Superior temporal gyrus (tissue), 1 donor: ENCODE data around the gene TMOD1.
"Not testable (repeated sequence)": the region's sequence is repeated elsewhere in the genome, so short reads cannot be mapped to it uniquely, and the experiment has no call there.

ENCODE experiments used
- DNase-seq: peaks from one replicate; pipeline ENCODE4 v3.0.0-alpha.2; 2016; ENCODE audit errors: extremely low spot score

Gene TMOD1

DNA sequence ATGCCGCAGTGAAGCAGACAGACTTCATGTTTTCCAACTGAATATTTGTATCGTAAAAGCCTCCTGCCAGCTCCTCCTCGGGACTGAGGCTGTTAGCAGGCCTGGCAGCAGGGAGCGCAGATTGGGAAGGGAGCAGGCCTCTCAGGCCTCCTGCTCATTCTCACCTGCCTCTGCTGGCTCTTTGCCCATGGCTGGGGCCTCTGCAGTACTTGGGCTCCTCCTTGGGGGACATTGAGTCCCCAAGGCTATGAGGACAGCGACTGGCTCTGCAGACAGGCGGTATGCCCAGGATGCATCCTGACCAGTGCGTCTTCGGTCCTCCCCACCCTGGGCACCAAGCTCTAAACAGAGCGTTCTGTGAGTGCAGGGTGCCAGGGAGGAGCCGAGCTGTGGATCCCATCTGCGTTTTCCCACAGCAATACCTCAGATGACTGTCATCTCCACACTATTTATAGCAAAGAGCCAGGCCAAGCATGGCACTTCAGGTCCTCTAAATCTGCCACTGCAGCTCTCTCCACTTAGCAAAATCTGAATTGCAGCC lies 93.0 kb downstream of the TMOD1 start:
- DNase-seq = no peak

DNA sequence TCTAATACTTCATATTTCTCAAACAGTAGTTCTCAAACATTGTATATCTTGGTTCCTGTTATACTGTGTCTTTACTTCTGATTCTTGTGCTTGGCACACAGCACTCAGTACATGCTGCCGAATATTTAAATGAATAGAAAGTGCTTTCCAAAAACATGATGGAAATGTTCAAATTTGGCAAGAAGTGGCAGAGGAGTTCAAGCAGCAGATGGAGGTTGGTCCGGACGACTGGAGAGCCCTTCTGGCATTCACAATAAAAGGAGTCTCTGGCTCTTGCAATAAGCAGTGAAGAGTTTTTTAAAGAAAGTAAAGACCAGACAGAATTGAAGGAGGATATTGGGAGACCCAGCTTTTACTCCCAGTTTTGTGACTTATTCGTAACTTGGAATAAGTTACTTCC lies 95.4 kb downstream of the TMOD1 start:
- DNase-seq = peak; percentile 33

DNA sequence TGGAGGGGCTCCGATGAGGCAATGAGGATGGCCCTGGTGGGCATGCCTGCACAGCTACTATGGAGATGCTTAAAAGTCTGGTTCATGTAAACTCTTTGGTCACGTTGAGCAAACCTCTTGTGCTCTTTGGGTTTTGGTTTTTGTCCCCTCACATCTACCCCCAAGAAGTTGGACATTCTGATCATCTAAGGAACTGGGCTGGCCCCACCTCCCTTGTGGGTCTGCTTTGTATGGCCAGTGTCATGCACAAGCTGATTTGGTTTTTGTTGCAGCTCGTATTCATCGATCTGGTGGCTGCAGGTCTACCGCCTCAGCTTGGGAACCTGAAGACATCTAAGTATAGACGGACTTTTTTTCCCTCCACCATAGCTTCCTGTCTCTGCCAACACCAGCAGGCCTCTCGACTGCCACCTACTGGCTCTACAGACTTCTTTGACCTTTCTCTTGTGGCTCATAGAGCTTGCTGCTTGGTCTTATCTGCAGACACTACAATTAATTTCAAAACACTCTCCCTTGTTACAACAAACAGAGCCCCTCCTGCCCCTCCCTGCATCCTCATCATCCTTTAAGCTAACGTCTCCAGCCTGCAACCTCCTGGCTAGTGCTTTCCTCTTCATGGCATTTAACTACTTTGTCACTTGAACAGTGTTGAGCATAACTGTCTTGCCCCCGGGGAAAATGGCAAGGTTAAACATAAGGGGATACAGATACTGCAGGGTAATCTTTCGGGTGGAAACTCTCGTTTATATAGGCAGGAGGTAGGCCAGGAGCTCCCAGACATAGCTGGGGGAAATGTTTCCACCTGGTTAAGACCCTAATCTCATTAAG lies 97.2 kb downstream of the TMOD1 start:
- DNase-seq = peak; percentile 92

DNA sequence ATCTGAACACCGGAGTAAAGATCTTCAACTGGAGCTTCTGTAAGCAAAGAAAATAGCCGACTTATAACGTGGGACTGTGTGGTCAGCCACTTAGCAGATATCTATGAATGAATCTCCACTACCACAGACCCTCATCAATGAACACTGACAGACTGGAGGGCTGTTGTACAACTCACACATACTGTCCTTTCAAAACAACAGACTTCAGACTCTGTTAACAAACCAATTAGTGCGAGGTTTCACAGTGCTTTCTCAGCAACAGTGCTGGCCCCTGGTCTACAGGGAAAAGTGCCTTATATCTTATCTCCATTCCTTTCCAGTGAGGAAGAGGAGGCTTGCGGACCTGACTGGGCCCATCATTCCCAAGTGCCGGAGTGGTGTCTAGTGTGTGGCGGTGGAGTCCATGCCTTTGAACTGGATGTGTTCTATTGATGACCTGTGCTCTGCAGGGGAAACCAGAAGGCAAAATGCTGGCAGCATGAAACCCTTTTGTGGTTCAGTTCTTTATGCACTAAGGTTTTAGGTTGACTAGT lies 97.9 kb downstream of the TMOD1 start:
- no peak for DNase-seq

DNA sequence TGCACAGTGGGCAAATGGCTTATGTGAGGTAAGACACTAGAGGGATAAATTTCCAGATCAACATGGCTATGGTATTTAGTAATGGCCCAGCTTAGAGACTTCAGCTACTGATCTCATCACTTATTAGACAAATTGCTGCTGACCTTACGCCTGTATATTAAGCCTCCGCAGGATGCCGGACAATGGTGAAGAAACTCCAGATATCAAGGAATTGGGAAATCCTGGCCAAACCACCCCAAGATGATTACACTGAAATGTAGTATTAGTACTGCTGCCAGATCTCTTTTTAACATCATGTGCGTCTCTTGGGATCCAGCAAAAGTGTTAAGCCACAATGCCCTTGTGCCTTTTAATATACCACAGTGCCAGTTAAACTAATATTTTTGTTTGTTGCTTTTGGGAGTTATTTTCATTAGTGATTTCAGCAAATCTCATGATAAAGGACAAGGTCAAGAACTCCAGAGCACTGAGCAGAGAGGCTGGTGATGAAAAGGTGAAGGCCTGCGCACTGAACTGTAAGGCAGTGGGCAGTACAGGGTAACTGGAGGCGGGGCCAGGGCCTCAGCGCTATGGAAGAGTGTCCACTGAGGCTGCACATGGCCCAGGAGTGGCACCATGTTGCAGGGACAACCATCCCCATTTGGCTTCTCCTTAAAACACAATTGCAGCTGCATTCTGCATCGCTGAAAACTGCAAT lies 99.2 kb downstream of the TMOD1 start:
- no peak for DNase-seq

DNA sequence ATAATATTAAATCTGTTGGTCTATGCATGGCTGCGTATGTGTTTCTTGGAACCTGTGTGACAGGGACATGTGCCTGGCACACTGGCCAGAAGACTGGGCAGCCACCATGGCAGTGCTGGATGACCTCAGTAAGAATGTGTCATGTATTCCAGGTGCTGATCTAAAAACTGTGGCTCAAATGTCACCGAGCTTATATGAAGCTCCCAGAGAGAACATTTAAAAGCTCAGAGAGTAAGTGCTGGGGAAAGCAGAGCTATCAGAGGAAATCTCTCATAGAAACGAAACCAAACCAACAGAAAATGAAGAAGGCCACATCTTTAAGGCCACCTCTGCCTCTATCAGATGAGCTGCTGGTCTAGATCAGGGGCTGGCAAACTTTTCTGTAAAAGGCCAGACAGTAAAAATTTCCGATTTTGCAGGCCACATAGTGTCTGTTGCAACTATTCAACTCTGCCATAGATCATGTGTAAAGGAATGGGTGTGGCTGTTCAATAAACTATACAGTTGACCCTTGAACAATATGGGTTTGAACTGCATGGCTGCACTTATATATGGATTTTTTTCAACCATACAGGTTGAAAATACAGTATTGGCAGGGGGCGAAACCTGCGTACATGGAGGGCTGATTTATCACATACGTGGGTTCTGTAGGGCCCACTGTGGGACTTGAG lies 99.9 kb downstream of the TMOD1 start:
- DNase-seq = no peak

DNA sequence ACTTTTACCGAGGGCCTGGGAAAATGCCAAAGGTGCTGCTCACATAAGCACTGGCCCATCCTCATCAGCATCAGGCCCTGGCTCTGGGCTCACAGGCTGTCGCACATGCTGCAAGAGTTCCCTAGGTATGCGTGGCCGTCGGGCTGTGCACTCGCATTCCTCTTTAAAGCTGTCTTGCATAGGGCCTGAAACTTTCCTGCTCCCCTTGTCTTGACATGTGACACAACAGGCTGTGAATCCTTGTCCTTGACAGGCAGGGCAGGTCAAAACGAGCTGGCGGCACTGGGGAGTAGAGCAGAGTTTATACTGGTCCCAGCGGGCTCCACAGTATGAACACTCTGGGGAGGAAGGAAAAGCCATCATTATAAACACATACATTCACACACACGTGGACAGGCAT lies 101.0 kb downstream of the TMOD1 start:
- DNase-seq = no peak

DNA sequence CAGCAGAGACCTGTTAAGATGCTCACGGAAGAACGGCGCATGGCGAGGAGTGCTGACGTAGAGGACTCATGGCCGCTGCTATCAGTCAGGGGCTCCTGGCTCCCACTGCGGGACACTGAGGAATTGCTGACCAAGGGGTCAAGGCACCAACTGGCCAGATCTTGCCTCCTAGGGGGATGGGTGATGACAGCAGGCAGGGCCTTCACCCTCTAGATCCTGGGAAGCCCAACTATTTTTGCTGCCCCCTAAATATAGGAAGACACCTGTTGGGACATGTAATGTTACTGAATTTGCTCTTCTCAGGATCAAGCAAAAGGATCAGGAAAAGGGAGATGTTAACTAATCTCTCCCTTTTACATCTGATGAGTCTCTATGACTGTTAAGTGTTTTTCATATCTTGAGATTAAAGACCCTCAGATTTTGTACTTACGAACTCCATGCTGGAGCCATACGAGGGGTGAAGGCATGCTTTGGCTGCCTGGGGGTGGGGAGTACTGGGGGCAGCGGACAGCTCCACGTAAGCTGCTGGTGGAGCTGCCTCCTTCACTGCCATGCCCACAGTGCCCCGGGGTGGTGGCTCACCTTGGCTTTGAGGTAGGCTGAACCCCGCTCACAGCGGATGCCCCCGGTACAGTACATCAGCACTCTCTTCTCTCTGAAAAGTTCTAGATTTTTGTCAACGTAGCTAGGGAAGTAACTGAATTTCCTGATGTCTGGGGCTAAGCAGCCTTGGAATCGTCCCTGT lies 103.6 kb downstream of the TMOD1 start:
- DNase-seq = no peak

DNA sequence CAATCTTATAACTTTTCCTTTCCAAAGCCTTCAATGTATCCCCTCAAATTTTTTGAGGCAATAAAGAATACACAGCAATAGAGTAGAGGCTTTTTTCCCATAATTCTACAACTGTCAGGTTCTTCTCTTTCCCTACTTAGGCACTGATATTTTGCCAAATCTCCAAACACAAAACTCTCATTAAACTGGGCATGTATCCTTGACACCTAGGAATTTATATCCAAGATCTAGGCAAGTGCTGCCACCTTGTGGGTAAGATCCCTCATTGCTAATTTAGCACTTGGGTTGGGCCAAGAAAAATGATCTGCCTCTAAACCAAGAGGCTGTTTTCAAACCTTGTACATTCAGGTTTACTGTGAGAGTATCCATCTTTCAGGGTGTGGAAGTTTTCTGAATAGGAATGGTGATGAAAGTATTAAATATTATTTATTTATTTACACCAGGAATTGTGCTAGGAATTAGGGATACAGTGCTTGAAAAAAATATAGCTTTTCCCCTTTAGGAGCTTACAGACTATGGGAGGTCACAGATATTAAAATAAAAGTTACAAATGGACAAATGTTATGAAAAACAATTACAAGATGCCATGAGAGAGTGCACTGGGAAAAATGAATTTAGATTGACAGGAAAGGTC lies 114.1 kb downstream of the TMOD1 start:
- DNase-seq = peak; percentile 96

DNA sequence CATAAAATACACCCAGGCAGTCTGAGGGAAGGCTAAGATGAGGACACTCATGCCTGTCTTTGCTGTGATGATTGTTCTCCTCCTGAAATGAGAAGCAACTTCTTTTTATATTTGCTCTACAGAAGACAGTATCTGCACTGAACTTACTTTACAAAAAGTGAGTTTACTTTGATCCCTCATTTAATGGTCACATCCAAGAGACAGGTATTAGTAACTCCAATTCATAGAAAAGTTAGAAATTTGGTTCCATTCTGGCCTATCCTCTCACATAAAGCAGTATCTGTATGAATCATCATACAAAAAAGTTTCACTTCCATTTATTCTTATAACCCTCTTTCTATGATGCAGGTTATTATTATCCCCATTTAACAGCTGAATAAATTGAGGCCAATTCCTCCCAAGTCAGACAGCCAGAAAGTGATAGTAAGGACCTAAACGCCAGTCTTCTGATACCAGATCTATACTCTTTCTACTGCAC lies 116.5 kb downstream of the TMOD1 start:
- DNase-seq = no peak

DNA sequence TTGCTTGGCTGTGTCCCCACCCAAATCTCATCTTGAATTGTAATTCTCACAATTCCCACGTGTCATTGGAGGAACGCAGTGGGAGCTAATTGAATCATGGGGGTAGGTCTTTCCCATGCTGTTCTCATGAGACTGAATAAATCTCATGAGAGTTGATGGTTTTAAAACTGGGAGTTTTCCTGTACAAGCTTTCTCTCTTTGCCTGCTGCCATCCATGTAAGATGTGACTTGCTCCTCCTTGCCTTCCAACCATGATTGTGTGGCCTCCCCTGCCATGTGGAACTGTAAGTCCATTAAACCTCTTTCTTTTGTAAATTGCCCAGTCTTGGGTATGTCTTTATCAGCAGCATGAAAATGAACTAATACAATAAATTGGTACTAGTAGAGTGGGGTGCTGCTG lies 118.6 kb downstream of the TMOD1 start:
- DNase-seq = not testable (repeated sequence)

DNA sequence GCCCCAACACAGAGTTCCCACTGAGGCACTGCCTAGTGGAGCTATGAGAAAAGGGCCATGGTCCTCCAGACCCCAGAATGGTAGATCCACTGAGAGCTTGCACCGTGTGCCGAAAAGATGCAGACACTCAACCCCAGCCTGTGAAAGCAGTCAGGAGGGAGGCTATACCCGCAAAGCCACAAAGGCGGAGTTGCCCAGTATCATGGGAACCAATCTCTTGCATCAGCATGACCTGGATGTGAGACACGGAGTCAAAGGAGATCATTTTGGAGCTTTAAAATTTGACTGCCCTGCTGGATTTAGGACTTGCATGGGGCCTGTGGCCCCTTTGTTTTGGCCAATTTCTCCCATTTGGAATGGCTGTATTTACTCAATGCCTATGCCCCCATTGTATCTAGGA lies 121.0 kb downstream of the TMOD1 start:
- not testable (repeated sequence) for DNase-seq

DNA sequence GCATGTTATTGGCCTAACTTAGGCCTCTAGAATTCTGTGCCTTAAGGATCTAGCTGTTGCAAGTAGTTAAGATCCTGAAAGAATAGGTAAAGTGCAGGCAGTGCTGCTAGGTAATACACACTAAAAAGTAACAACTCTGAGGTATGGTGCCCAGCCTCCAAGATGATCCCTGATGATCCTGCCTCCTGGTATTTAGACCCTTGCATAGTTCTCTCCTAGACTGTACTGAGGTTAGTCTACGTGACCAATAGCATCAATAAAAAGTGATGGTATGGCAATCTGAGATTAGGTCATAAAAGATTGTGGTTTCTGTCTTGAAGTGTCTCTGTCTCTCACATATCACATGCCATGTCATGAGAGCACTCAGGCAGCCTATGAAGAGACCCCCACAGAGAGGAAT lies 122.5 kb downstream of the TMOD1 start:
- DNase-seq = no peak

DNA sequence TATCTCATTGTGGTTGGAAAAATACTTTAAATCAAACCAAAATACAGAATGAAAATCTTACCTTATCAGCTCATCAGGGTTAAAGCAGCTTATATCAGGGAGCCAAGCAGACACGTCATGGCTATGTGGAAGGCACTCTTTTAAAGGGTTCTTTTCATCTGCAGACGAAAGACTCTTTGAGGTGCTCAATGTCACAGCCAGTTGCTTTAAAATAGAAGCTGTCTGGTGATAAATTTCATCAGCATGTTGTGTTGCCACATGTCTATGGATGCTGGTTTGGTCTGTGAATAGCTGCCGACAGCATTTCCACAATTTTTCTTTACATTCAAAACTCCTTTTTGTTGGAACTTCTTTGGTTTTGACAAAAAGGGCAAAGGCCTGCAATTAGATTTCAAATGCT lies 124.2 kb downstream of the TMOD1 start:
- DNase-seq = no peak

DNA sequence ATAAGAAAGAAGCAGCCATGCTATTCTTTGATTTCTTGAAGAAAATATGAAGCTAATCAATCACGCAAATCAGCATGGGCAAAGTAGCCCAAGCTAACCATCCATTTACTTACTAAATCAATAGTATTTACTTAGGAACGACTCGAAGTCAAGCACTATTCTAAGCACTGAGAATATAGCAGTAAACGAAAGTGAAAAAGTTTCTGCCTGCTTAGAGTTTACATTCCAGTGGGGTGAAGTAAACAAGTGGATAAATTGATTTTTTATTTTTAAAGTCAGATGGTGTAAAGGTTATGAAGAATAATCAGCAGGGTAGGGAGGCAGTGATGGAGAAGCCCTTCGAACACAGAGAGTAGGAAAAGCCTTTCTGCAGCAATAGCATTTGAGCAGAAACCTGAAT lies 126.2 kb downstream of the TMOD1 start:
- no peak for DNase-seq

DNA sequence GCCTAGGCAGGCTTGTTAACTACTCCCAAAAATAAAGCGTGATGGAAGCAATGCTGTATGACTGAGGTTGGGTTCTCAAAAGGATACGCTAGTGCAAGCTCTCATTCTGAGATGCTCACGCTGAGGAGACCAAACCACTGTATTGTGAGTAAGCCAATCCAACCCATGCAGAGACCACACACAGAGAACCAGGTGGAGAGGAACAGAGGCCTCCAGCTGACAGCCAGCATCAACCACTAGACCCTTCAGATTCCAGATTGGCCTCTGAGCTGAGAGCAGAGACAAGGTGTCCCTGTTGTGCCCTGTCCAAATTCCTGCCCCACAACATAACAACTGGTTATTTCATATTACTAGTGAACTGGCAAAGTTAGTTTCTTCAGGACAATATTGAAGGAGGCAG lies 127.2 kb downstream of the TMOD1 start:
- DNase-seq = no peak

DNA sequence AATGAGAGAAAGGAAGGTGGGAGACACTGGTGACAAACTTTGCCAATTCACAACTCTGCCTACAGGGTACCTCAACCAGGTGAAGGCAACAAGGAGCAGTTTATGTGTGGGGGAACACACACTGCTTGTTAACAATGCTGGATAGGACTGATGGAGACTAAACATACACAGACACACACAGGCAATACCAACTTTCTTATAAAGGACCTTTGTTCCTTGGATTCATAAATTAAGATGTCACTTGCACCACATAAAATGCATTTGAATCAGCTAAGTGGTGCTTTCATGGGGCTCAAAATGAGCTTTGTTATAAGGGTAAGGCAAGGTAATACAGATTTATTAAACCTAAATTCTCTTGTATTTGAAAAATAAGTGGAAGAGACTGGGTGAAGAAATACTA lies 127.7 kb downstream of the TMOD1 start:
- no peak for DNase-seq

DNA sequence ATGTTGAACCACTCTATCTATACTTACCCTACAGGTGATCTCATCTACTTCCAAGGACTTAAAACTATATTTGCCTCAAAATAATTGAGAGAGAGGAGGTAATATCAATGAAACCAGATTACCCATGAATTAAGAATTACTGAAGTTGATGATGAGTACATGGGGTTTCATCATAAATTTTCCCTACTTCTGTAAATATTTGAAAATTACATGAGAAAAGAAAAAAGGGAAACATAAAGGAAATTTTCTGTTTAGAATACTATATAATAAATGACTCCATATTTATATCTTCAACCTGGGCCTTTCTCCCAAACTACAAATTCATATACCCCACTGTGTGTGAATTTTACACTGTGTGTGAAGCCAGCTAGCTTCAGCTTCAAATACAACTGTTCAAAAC lies 129.1 kb downstream of the TMOD1 start:
- DNase-seq = no peak

DNA sequence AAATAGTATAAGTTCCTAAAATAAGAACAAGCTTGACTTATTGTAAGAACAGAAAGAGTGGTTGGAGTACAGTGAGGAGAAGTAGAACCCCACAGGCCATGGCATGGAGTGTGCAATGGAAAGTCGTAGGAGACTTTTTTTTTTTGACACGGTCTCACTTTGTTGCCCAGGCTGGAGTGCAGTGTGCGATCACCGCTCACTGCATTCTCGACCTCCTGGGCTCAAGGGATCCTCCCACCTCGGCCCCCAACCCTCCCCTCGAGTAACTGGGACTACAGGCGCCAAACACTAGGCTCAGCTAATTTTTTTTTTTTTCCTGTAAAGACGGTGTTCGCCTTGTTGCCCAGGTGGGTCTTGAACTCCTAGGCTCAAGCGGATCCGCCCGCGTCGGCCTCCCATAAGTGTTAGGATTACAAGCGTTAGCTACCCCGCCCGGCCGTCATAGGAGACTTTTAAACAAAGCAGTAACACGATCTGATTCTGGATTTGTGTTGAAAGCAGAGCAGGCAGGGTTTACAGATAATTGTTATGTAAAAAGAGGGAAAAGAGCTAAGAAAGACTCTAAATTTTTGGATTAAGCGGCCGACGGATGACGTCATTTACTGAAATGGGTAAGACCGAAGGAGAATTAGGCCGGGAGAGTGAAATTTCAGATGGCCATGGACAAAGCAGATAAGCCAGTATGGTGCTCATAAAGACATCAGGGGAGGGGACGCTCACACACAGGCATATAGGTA lies 130.9 kb downstream of the TMOD1 start:
- DNase-seq = peak; percentile 74
